WTC11 (cell line): ENCODE data around the gene PACSIN1.

Experiments used
- CREM ChIP-seq: sonication (generic); formaldehyde crosslinking; IDR thresholded peaks from 2 replicates; pipeline ENCODE4 v1.8.1; 2022; ENCODE audit warnings: mild to moderate bottlenecking, missing genetic modification reagents, moderate library complexity
- CTCF ChIP-seq: fragments of 200-600 bp; IDR thresholded peaks from 2 replicates; pipeline ENCODE4 v1.8.0; 2022; ENCODE audit warnings: antibody characterized with exemption
- JUN ChIP-seq: sonication (generic); formaldehyde crosslinking; IDR thresholded peaks from 2 replicates; pipeline ENCODE4 v1.8.0; 2023; ENCODE audit warnings: mild to moderate bottlenecking, missing genetic modification reagents
- KAT7 ChIP-seq: sonication (generic); formaldehyde crosslinking; IDR thresholded peaks from 2 replicates; pipeline ENCODE4 v1.8.1; 2023; ENCODE audit warnings: missing genetic modification reagents, mild to moderate bottlenecking, borderline replicate concordance
- MAX ChIP-seq: sonication (generic); formaldehyde crosslinking; IDR thresholded peaks from 2 replicates; pipeline ENCODE4 v1.8.0; 2022; ENCODE audit warnings: mild to moderate bottlenecking, missing genetic modification reagents
- NR1H2 ChIP-seq: sonication (generic); formaldehyde crosslinking; IDR thresholded peaks from 2 replicates; pipeline ENCODE4 v1.9.0; 2021; ENCODE audit warnings: mild to moderate bottlenecking, moderate library complexity, missing genetic modification reagents
- RELA ChIP-seq: sonication (generic); formaldehyde crosslinking; IDR thresholded peaks from 2 replicates; pipeline ENCODE4 v1.8.1; 2022; ENCODE audit warnings: missing genetic modification reagents, mild to moderate bottlenecking, borderline replicate concordance

- TF ChIP-seq JUN (CRISPR knock-in tag), result no peak
- TF ChIP-seq CREM (CRISPR knock-in tag), result no peak
- TF ChIP-seq CTCF, result no peak
- TF ChIP-seq RELA, result no peak
- no peak for TF ChIP-seq MAX (CRISPR knock-in tag)
- TF ChIP-seq KAT7 (CRISPR knock-in tag), result no peak
- TF ChIP-seq NR1H2 (CRISPR knock-in tag), result no peak
Observed at GRCh38 chr6:34526241-34526972, 60.5 kb downstream of the PACSIN1 start.
